Measurements from ENCODE around the gene VPS26C. TPM values are rescaled to one million over a fixed set of nuclear protein-coding genes. Genes with fewer than 3 reads are reported as not detected.
"Not testable (repeated sequence)": the region's sequence is repeated elsewhere in the genome, so short reads cannot be mapped to it uniquely, and the experiment has no call there.

Gene VPS26C
- total RNA-seq, 6 experiments from 2014 or later = 27.4 to 52.3 (median 31.3) TPM

- ATAC-seq (no peak), DNase-seq (no peak)
- intact Hi-C loops (cut with DNase I) = no loop called here
- H3K4me3 ChIP-seq = no peak overlapping the region
- no peaks in the 10 kb centered on the region for H3K4me1 ChIP-seq
- WGBS (ENCODE audit: insufficient coverage, low coverage, low lambda C conversion rate, missing lambda C conversion rate) = 59% methylated on average over 10 of the region's 10 CpGs
- TF ChIP-seq POLR2A (IDR thresholded peaks at IDR 0.05) (no peak), CTCF (IDR thresholded peaks at IDR 0.05) (no peak)
- H3K27me3 ChIP-seq = no peaks in the 10 kb centered on the region
- no peak overlapping the region for H3K27ac ChIP-seq
- no peaks in the 10 kb centered on the region for H3K9me3 ChIP-seq
- no peaks in the 10 kb centered on the region for H3K36me3 ChIP-seq
Observed at GRCh38 chr21:37281579-37281978, 14.4 kb upstream of the VPS26C start.

- 71% methylated on average over 4 of the region's 4 CpGs for WGBS (ENCODE audit: insufficient coverage, low coverage, low lambda C conversion rate, missing lambda C conversion rate)
- H3K36me3 ChIP-seq; H3K4me3 ChIP-seq; H3K27ac ChIP-seq; H3K9me3 ChIP-seq; intact Hi-C loops (cut with DNase I); DNase-seq; ATAC-seq; H3K4me1 ChIP-seq; H3K27me3 ChIP-seq: not testable (repeated sequence)
Observed at GRCh38 chr21:37279271-37279670, 12.1 kb upstream of the VPS26C start.

GRCh38 chr21:37278199-37278598 is 11.1 kb upstream of the VPS26C start:
- Histone ChIP-seq H3K27ac (no peak overlapping the region), H3K36me3 (no peaks in the 10 kb centered on the region), H3K4me3 (no peak overlapping the region), H3K4me1 (no peaks in the 10 kb centered on the region), H3K27me3 (no peaks in the 10 kb centered on the region), H3K9me3 (no peaks in the 10 kb centered on the region)
- DNase-seq (no peak), ATAC-seq (no peak)
- 70% methylated on average over 7 of the region's 7 CpGs for WGBS (ENCODE audit: insufficient coverage, low coverage, low lambda C conversion rate, missing lambda C conversion rate)
- intact Hi-C loops (cut with DNase I) = no loop called here
- TF ChIP-seq POLR2A (IDR thresholded peaks at IDR 0.05) = no peak
- no peak for TF ChIP-seq CTCF (IDR thresholded peaks at IDR 0.05)

GRCh38 chr21:37276377-37276776 is 9.2 kb upstream of the VPS26C start:
- ATAC-seq = no peak
- Histone ChIP-seq H3K36me3 (no peaks in the 10 kb centered on the region), H3K27me3 (no peaks in the 10 kb centered on the region), H3K4me1 (no peaks in the 10 kb centered on the region), H3K27ac (no peak overlapping the region), H3K4me3 (no peak overlapping the region), H3K9me3 (no peaks in the 10 kb centered on the region)
- DNase-seq = no peak
- TF ChIP-seq CTCF (IDR thresholded peaks at IDR 0.05) = no peak
- no peak for TF ChIP-seq POLR2A (IDR thresholded peaks at IDR 0.05)
- WGBS (ENCODE audit: insufficient coverage, low coverage, low lambda C conversion rate, missing lambda C conversion rate) = 69% methylated on average over 3 of the region's 3 CpGs
- intact Hi-C loops (cut with DNase I) = no loop called here

GRCh38 chr21:37273911-37274690 is 7.0 kb upstream of the VPS26C start:
- H3K36me3 ChIP-seq = no peaks in the 10 kb centered on the region
- intact Hi-C loops (cut with DNase I) = no loop called here
- no peaks in the 10 kb centered on the region for H3K4me1 ChIP-seq
- DNase-seq = no peak
- no peak for ATAC-seq
- TF ChIP-seq POLR2A (IDR thresholded peaks at IDR 0.05) = no peak
- no peak for TF ChIP-seq CTCF (IDR thresholded peaks at IDR 0.05)
- no peak overlapping the region for H3K27ac ChIP-seq
- 34% methylated on average over 9 of the region's 9 CpGs for WGBS (ENCODE audit: insufficient coverage, low coverage, low lambda C conversion rate, missing lambda C conversion rate)
- H3K9me3 ChIP-seq = no peaks in the 10 kb centered on the region
- no peak overlapping the region for H3K4me3 ChIP-seq
- H3K27me3 ChIP-seq = no peaks in the 10 kb centered on the region

All from right lobe of liver (tissue), 6 donors.